Raji (cell line): Measurements from ENCODE around the gene ADAMTS18.

Experiments
- POLR2A ChIP-seq: IDR thresholded peaks from 2 replicates; pipeline ENCODE4 v1.6.1; 2011; ENCODE audit warnings: low read depth, low read length, control low read depth; ENCODE audit not compliant: insufficient read depth

ADAMTS18 gene

DNA sequence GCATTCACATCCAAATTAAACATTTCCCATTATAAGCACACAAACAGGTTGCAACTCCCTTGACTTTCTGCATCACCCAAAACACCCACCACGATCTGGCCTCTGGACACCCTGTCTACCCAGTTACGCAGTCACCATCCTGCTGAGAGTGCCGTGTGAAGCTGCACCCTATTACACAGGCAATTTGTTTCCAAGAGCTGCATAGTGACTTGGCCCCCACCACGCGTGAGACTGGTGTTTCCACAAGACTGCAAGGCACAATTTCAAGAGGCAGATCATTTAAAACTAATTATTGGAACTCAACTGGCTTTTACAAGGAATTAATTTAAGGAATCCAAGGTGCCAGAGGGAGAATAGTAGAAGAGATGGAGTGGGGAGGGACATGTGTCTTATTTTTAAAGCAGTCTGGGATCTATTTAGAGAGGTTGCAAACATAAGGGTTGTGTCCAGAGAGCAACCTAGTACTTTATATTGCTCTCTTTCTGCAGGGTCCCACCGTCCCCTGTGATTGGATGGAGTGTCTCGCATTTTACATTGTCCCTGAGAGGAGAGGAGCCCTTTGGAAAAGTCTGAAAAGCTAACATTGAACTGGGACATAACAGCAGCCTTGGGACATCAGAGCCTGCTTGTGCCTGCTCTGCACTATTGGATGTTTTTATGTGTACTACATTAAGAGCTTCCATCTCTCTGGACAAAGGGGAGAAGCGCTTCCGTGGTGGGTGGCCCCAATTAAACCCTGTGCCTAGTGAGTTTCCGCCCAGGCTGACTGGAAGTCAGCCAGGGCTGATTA lies 8.7 kb upstream of the ADAMTS18 start:
- TF ChIP-seq POLR2A, result no peak

DNA sequence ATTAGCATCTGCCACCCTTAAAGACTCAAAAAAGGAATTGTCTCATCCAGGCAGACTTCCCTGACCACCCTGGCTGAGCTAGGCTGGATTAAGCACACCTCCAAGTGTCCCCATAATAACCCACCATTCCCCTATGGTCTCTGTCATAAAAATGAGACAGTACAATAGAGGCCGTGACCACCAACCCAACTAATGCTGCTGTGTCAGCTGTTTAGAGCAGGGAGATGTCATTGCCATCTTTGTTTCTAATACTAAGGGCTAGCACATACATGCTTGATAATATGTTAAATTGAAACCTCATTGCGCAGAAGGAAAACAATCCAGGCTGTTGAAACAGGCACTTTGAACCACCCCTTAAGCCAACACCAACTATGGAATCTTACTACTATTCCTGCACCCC lies 7.2 kb upstream of the ADAMTS18 start:
- no peak for TF ChIP-seq POLR2A

DNA sequence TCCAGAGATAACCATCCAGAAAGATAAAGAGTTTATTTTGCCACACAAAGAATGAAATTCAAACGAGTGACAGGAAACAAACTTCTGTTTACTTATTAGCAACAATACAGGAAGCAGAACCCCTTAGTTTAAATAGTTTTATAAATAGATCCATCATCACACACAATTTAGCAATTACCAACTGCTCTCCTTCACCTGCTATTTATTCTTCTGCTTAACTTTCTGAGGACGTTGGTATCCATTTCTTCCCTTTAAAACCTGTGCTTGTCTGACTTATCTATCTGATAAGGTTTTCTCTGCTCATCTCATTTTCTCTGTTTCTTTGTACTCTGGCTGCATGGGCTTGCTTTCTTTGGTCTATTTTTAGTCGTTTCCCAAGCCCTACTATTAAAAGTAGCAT lies 4.3 kb upstream of the ADAMTS18 start:
- no peak for TF ChIP-seq POLR2A

- no peak for TF ChIP-seq POLR2A
Measured at GRCh38 chr16:77437859-77438258, 3.0 kb upstream of the ADAMTS18 start.

DNA sequence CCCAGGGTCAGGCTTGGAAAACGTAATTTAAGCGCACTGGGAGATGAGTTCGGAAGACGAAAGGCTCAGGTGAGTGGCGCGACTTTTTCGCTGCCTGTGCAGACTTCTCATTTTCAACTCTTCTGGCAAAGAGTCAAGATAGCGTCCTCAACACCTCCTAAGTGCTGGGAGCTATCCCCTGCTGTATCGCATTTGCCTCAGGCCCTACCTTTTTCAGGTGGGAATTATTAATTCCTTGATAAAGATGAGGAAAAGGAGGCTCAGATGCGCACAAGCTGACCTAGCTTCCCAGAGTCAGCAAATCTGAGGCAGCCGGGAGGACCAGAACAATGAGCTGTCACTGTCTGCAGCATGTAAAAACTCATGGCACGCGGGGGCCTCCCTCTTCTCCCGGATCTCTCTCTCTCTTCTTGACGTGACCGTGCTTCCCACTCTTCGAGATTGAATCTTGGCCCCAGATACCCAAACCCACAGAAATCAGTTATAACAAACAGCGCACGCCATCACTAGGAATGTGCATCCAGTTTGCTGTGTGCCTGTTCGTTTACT lies 512 bp upstream of the ADAMTS18 start:
- TF ChIP-seq POLR2A, result no peak

- no peak for TF ChIP-seq POLR2A
Measured at GRCh38 chr16:77434022-77434529, 758 bp downstream of the ADAMTS18 start.

GRCh38 chr16:77433146-77433545 lies 1.7 kb downstream of the ADAMTS18 start:
- TF ChIP-seq POLR2A, result no peak

DNA sequence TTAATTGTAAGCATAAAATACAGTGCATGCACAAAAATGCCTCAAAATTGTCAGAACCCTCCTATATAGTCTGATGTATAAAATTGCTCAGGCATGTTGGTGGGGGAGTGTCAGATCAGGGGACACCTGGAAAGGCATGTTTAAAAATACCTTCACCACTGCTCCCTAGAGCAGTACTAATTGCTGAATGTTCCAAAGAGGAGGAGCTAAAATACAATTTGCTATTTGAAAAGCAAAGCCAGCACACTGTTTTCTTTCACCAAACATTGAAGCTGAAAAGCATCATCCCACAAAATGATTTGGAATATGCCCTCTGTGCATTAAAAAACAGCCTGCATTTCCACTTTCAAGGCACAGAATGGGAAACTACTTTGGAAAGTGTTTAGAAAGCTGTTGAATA lies 2.6 kb downstream of the ADAMTS18 start:
- no peak for TF ChIP-seq POLR2A

GRCh38 chr16:77430787-77431585 lies 3.8 kb downstream of the ADAMTS18 start:
- no peak for TF ChIP-seq POLR2A

DNA sequence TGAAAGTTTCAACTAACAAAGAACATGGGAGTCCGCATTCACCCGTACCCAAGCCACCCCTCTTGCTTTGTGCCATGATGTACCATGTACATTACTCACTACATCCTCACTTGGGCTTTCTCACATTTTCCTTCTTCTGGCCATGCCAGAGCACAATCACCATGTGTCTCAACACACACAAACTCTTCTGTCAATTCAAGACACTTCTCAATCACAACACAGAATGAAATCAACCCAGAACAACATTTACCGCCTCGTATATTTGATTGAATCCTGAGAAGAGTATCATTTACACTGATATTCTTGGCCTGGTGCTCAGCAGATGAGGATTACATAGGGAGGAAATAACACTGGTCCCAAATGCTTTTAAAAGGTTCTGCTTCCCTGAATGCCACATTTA lies 4.5 kb downstream of the ADAMTS18 start:
- TF ChIP-seq POLR2A, result no peak

DNA sequence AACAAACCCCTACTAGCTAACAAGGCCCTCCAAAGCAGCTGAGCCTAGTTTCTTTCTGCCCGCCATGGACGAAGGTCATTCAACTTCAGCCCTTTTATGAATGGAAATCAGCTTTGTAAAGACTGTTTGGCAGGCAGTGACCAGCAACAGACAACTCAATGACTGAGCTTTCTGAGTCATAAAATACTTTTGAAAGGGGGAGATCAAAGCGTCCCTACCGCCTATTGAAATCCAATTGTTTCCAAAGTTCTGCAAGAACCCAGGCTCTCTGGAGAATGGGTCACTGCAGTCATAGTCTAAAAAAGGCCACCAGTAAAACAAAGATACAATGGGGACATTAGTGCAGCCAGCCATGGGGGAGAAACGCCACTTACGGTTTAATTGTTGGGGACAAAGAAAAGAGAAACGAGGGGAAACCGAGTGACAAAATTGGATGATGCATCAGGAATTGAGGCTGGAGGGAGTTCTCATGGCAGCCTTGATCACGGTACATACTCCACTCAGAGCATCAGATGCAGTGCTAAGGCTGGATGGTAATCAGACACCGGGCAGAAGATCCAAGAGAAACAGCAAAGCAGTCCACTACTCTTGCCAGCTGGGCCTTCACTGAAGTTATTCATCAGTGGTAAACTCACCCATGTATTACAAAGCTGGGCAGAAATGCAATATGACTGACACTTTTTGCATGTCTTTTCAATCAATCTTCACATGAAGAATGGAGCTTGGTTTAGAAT lies 9.8 kb downstream of the ADAMTS18 start:
- TF ChIP-seq POLR2A, result no peak

DNA sequence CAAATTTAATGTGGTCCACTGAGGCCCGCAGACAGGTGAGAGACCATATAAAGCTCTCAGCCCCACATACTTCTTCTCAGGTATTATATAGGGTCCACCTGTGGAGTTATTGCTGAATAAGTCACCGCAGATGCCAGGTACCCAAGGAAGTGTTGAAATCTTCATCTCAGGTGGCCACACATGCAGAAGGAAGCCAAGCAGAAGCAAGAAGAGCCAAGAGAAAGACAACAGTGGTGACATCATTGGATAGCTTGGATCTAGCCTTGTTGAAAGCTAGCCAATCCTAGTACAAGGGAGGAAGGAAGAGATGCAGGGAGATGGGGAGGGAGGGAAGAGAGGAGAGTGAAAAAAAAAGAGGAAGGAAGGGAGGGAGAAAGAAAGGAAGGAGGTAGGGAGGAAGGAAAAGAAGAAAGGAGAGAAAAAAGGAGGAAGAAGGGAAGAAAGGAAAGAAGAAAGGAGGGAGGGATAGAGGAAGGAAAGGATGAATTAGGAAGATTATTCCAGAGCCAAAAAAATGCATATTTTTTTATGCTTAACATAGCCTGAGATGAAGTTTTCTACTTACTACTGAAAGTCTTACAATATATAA lies 12.5 kb downstream of the ADAMTS18 start:
- TF ChIP-seq POLR2A, result no peak

GRCh38 chr16:77416939-77417480 lies 17.8 kb downstream of the ADAMTS18 start:
- TF ChIP-seq POLR2A, result no peak

- no peak for TF ChIP-seq POLR2A
Measured at GRCh38 chr16:77414752-77415231, 20.0 kb downstream of the ADAMTS18 start.
